ENCODE measurements around the gene PYGO2.

Gene PYGO2

GRCh38 chr1:154961207-154962155 is at the start of gene PYGO2:
Gene PYGO2, minus strand, starts transcription at chr1:154961782. Its CDS starts 206 bp downstream, at chr1:154961576.
- DNase-seq, result peak; percentile 75 to 76

GRCh38 chr1:155011004-155011416 is 49.4 kb upstream of the PYGO2 start:
- no peak for DNase-seq

- no peak for DNase-seq
Measured at GRCh38 chr1:155010211-155010918, 48.8 kb upstream of the PYGO2 start.

- DNase-seq, result no peak
Measured at GRCh38 chr1:155009742-155010141, 48.2 kb upstream of the PYGO2 start.

- no peak for DNase-seq
Measured at GRCh38 chr1:155009221-155009711, 47.7 kb upstream of the PYGO2 start.

GRCh38 chr1:155008015-155008941 is 46.7 kb upstream of the PYGO2 start:
- DNase-seq, result peak; percentile 69 to 72

- DNase-seq, result no peak
Measured at GRCh38 chr1:155007251-155007828, 45.8 kb upstream of the PYGO2 start.

- DNase-seq, result no peak
Measured at GRCh38 chr1:155006601-155007101, 45.1 kb upstream of the PYGO2 start.

GRCh38 chr1:155005076-155006011 is 43.8 kb upstream of the PYGO2 start:
- DNase-seq, result no peak

GRCh38 chr1:155004352-155005075 is 42.9 kb upstream of the PYGO2 start:
- DNase-seq, result no peak

- no peak for DNase-seq
Measured at GRCh38 chr1:155003766-155004351, 42.3 kb upstream of the PYGO2 start.

- no peak for DNase-seq
Measured at GRCh38 chr1:155003227-155003765, 41.7 kb upstream of the PYGO2 start.

- DNase-seq, result no peak
Measured at GRCh38 chr1:155002464-155003226, 41.1 kb upstream of the PYGO2 start, which contains the start of gene ZBTB7B. Gene ZBTB7B, plus strand, starts transcription at chr1:155002802. Its CDS starts 11,859 bp downstream, at chr1:155014661.

- DNase-seq, result peak; percentile 96 to 98
Measured at GRCh38 chr1:155001675-155002463, 40.3 kb upstream of the PYGO2 start.

- no peak for DNase-seq
Measured at GRCh38 chr1:155001425-155001674, 39.8 kb upstream of the PYGO2 start.

- DNase-seq, result peak; percentile 79 to 80
Measured at GRCh38 chr1:155000726-155001424, 39.3 kb upstream of the PYGO2 start.

GRCh38 chr1:155000411-155000725 is 38.8 kb upstream of the PYGO2 start:
- no peak for DNase-seq
